K562 (cell line): Measurements from ENCODE around the gene RUNX3. TPM values are rescaled to one million over a fixed set of nuclear protein-coding genes. Genes with fewer than 3 reads are reported as not detected.

Source experiments
- CREB1 ChIP-seq, 2 experiments: sonication (generic) in 1 of 2; formaldehyde crosslinking in 1 of 2; IDR thresholded peaks; 2 replicates each; pipeline versions ENCODE4 v1.6.1 to v1.8.0; 2012 to 2022; ENCODE audit warnings: inconsistent platforms in 1 of 2, mild to moderate bottlenecking in 1 of 2, missing genetic modification reagents in 1 of 2, moderate library complexity in 1 of 2
- HLTF ChIP-seq: fragments of 450-650 bp; IDR thresholded peaks from 2 replicates; pipeline ENCODE4 v1.6.1; 2016
- KLF10 ChIP-seq: fragments of 250-450 bp; sonication (Bioruptor Pico); IDR thresholded peaks from 2 replicates; pipeline ENCODE4 v1.6.1; 2021; ENCODE audit warnings: matching md5 sums
- L3MBTL2 ChIP-seq: fragments of 450-650 bp; IDR thresholded peaks from 2 replicates; pipeline ENCODE4 v1.6.1; 2016; ENCODE audit warnings: mild to moderate bottlenecking, moderate library complexity
- MYC ChIP-seq, 2 experiments: fragments of 250-450 bp in 1 of 2; sonication (Bioruptor Pico) in 1 of 2; IDR thresholded peaks; 2 replicates each; pipeline versions ENCODE4 v1.5.1 to v1.6.1; 2012 to 2021; ENCODE audit warnings: low read depth in 2 of 2, borderline replicate concordance in 1 of 2, improper control_type of control experiment in 1 of 2, low read length in 1 of 2, mild to moderate bottlenecking in 1 of 2, moderate library complexity in 1 of 2
- RAD51 ChIP-seq: fragments of 450-650 bp; IDR thresholded peaks from 2 replicates; pipeline ENCODE4 v1.7.1; 2016; ENCODE audit warnings: low read depth, mild to moderate bottlenecking, borderline replicate concordance
- SNRNP70 ChIP-seq: fragments of 200-400 bp; formaldehyde crosslinking; optimal IDR thresholded peaks from 2 replicates; pipeline ENCODE3; 2017; ENCODE audit warnings: low read depth, low read length
- SPI1 ChIP-seq: IDR thresholded peaks from 2 replicates; pipeline ENCODE4 v1.6.1; 2011; ENCODE audit warnings: low read depth, low read length, control low read depth, borderline replicate concordance
- TAF7 ChIP-seq: fragments of 450-650 bp; IDR thresholded peaks from 2 replicates; pipeline ENCODE4 v1.6.1; 2016; ENCODE audit warnings: missing genetic modification characterization, missing compliant biosample characterization
- TEAD2 ChIP-seq: fragments of 450-650 bp; IDR thresholded peaks from 2 replicates; pipeline ENCODE4 v1.6.1; 2016; ENCODE audit warnings: missing genetic modification characterization, control low read depth, missing compliant biosample characterization
- TRIM28 ChIP-seq: fragments of 450-650 bp; IDR thresholded peaks from 2 replicates; pipeline ENCODE4 v1.6.1; 2017
- ZNF695 ChIP-seq: fragments of 450-650 bp; formaldehyde crosslinking; IDR thresholded peaks from 2 replicates; pipeline ENCODE4 v1.4.0; 2020; ENCODE audit warnings: mild to moderate bottlenecking, moderate library complexity
- ZNF77 ChIP-seq: fragments of 250-450 bp; sonication (Bioruptor Pico); IDR thresholded peaks from 2 replicates; pipeline ENCODE4 v1.5.0; 2020
- polyA plus RNA-seq, 8 experiments: library from polyadenylated mRNA; depleted of rRNA in 4 of 8; stranded (reverse) in 5 of 8; unstranded in 3 of 8; fragments of >200 nt; fragmentation: Nextera tagmentation in 2 of 8; fragmentation: Illumina TruSeq in 1 of 8; extraction: Ambion mirVana in 2 of 8; extraction: Trizol in 1 of 8; gene quantifications; 2 replicates each; pipeline versions ENCODE4 v1.2.1 to v1.2.3, GENCODE V29; 2011 to 2014; ENCODE audit warnings: inconsistent platforms in 1 of 8, missing spikeins in 1 of 8
- total RNA-seq, 7 experiments: library from RNA; depleted of rRNA in 6 of 7; stranded (reverse); fragments of >200 nt in 6 of 7; fragmentation: Illumina TruSeq in 2 of 7; extraction: Trizol in 2 of 7; gene quantifications; 2 replicates each; pipeline versions ENCODE4 v1.2.1 to v1.2.3, GENCODE V29; 2011 to 2021; ENCODE audit warnings: low replicate concordance in 1 of 7
- TF ChIP-seq, protein P1 (sequence below): fragments of 450-650 bp; IDR thresholded peaks from 2 replicates; pipeline ENCODE4 v1.7.0; 2016; ENCODE audit warnings: borderline replicate concordance
- TF ChIP-seq, protein P2 (sequence below): sonication (generic); formaldehyde crosslinking; IDR thresholded peaks from 2 replicates; pipeline ENCODE4 v1.5.0; 2020; ENCODE audit warnings: missing genetic modification reagents

The RUNX3 gene
- total and polyA plus RNA-seq, 9 of the 15 experiments (the other 6 are each of a cell fraction or from before 2014, with no cell fraction given), result 0.01 to 0.64 (median 0.09) TPM

DNA sequence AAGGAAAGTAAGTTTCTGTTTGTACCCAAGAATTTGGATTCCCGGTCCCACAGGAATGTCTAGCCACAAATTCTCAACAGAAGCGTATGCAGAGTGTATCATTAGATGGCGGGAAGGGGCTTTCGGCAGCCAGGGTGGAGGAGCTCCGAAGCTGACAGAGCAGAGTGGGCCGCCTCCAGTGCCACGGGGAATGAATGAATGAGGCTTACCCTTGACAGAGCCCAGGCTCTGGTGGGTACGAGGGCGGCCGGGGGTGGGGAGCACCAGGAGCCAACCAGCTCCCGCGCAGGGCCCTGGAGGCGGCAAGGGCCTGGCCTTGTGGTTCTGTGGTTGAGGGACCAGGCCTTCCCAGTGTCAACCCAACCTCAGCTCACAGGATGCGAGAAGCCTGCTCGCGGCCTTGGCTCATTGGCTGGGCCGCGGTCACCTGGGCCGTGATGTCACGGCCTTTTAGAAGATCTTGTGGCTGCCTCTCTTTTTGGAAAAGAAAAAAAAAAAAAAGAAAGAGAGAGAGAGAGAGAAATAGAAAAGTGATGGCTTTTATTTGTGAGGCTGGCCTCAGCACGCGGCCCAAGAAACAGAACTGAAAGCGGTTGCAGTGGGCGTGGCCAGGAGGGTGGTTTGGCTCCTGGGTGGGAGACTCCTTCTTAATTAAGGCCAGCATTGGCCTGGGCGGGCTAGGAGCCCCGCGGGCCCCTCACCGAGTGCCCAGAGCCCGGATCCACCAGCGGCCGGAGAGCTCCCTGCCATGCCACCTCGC lies 34.9 kb upstream of the RUNX3 start (continued):
- TF ChIP-seq, protein P1, sequence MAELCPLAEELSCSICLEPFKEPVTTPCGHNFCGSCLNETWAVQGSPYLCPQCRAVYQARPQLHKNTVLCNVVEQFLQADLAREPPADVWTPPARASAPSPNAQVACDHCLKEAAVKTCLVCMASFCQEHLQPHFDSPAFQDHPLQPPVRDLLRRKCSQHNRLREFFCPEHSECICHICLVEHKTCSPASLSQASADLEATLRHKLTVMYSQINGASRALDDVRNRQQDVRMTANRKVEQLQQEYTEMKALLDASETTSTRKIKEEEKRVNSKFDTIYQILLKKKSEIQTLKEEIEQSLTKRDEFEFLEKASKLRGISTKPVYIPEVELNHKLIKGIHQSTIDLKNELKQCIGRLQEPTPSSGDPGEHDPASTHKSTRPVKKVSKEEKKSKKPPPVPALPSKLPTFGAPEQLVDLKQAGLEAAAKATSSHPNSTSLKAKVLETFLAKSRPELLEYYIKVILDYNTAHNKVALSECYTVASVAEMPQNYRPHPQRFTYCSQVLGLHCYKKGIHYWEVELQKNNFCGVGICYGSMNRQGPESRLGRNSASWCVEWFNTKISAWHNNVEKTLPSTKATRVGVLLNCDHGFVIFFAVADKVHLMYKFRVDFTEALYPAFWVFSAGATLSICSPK, result no peak
- TF ChIP-seq SPI1 (no peak), L3MBTL2 (peak; percentile 60; the same call in 1 of the 2 replicates), SNRNP70 (no peak), ZNF77 (no peak), KLF10 (CRISPR knock-in tag) (no peak), RAD51 (peak; percentile 40; the same call in 1 of the 2 replicates), HLTF (no peak), ZNF695 (CRISPR knock-in tag) (no peak), TEAD2 (tag) (no peak), CREB1 (IDR thresholded peaks at IDR 0.05) (no peak), CREB1 (CRISPR knock-in tag; IDR thresholded peaks at IDR 0.05) (no peak), TAF7 (tag) (no peak), MYC (IDR thresholded peaks at IDR 0.05; ENCODE audit: low read depth, low read length) (0 out of 2 replicates have a peak, but pooled peaks have one; percentile 18), MYC (CRISPR knock-in tag; IDR thresholded peaks at IDR 0.05; ENCODE audit: borderline replicate concordance, low read depth) (no peak), TRIM28 (no peak)
- TF ChIP-seq, protein P2, sequence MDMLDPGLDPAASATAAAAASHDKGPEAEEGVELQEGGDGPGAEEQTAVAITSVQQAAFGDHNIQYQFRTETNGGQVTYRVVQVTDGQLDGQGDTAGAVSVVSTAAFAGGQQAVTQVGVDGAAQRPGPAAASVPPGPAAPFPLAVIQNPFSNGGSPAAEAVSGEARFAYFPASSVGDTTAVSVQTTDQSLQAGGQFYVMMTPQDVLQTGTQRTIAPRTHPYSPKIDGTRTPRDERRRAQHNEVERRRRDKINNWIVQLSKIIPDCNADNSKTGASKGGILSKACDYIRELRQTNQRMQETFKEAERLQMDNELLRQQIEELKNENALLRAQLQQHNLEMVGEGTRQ (CRISPR knock-in tag), result peak; percentile 62
